ENCODE data around the gene CDC7.

GRCh38 chr1:91476533-91477217 lies 24.0 kb upstream of the CDC7 start:
- TF ChIP-seq POLR2A (IDR thresholded peaks at IDR 0.05) (no peak), CTCF (IDR thresholded peaks at IDR 0.05 in 4 of 5, conservative IDR thresholded peaks at IDR 0.05 in 1 of 5) (no peak)

Measured in gastrocnemius medialis (tissue), 4 donors.